OCI-LY7 (cell line): ENCODE data around the gene MMP23B. TPM values are rescaled to one million over a fixed set of nuclear protein-coding genes. Genes with fewer than 3 reads are reported as not detected.

Experiments
- BruUV-seq: library from RNA; stranded (reverse); fragments of 400-500 nt; replicated peaks from 2 replicates; lab custom pipeline; 2021; lab: Mats Ljungman, UMichigan
- CTCF ChIA-PET: fragments of 300-600 bp; sonication (Branson Sonifier 250); formaldehyde crosslinking; loops from one replicate; lab custom pipeline; 2022; ENCODE audit warnings: antibody characterized with exemption; ENCODE audit not compliant: unreplicated experiment; lab: Charles Lee
- POLR2A ChIA-PET: fragments of 300-600 bp; sonication (Branson Sonifier 250); formaldehyde crosslinking; loops from one replicate; lab custom pipeline; 2022; ENCODE audit warnings: antibody characterized with exemption; lab: Charles Lee
- DNase-seq: peaks from one replicate; pipeline ENCODE4 v3.0.0-alpha.2; 2015; ENCODE audit warnings: low spot score
- H2AFZ ChIP-seq: fragments of 200-600 bp; sonication (generic), shearing (Covaris generic); 2 replicates; pipeline ENCODE4 v1.6.1; 2014; ENCODE audit warnings: mild to moderate bottlenecking, antibody characterized with exemption, low read length, moderate library complexity
- H3K27ac ChIP-seq: fragments of 200-600 bp; sonication (generic); 2 replicates; pipeline ENCODE4 v1.5.1; 2014; ENCODE audit warnings: mixed run types, low read depth, mild to moderate bottlenecking, moderate library complexity, low read length, inconsistent platforms; ENCODE audit not compliant: poor library complexity, severe bottlenecking
- H3K36me3 ChIP-seq: fragments of 200-600 bp; sonication (generic); 2 replicates; pipeline ENCODE4 v1.6.1; 2014; ENCODE audit warnings: mild to moderate bottlenecking, antibody characterized with exemption, low read length, moderate library complexity, mixed read lengths; ENCODE audit not compliant: insufficient read depth
- H3K4me1 ChIP-seq: fragments of 200-600 bp; sonication (generic); 2 replicates; pipeline ENCODE4 v1.5.1; 2014; ENCODE audit warnings: mild to moderate bottlenecking, low read length; ENCODE audit not compliant: insufficient read depth, poor library complexity, severe bottlenecking
- H3K4me2 ChIP-seq: fragments of 200-600 bp; sonication (generic); 2 replicates; pipeline ENCODE4 v1.6.1; 2014; ENCODE audit warnings: mild to moderate bottlenecking, low read length
- H3K4me3 ChIP-seq: fragments of 200-600 bp; sonication (generic); 2 replicates; pipeline ENCODE4 v1.5.1; 2014; ENCODE audit warnings: mild to moderate bottlenecking, low read depth, low read length; ENCODE audit not compliant: poor library complexity, severe bottlenecking
- H3K79me2 ChIP-seq: fragments of 200-600 bp; sonication (generic); 2 replicates; pipeline ENCODE4 v1.6.1; 2016; ENCODE audit warnings: low read depth, mild to moderate bottlenecking, low read length, moderate library complexity, mixed read lengths; ENCODE audit not compliant: insufficient read depth
- H3K9me2 ChIP-seq: fragments of 200-600 bp; sonication (generic); 2 replicates; pipeline ENCODE4 v1.6.1; 2016; ENCODE audit warnings: mild to moderate bottlenecking, low read length, mixed read lengths; ENCODE audit not compliant: insufficient read depth
- H3K9me3 ChIP-seq: fragments of 200-600 bp; sonication (generic); 2 replicates; pipeline ENCODE4 v1.6.1; 2014; ENCODE audit warnings: mild to moderate bottlenecking, mixed run types, low read length, mixed read lengths
- H4K20me1 ChIP-seq: fragments of 200-600 bp; sonication (generic); 2 replicates; pipeline ENCODE4 v1.6.1; 2014; ENCODE audit warnings: mild to moderate bottlenecking, antibody characterized with exemption, low read length, moderate library complexity, mixed read lengths; ENCODE audit not compliant: insufficient read depth
- EZH2phosphoT487 ChIP-seq: fragments of 200-600 bp; sonication (generic); IDR thresholded peaks from 2 replicates; pipeline ENCODE4 v1.6.1; 2018; ENCODE audit warnings: low read depth, borderline replicate concordance, mild to moderate bottlenecking, mixed run types, antibody characterized with exemption, low read length, moderate library complexity, mixed read lengths
- intact Hi-C: fragments of 100-400 bp; cut with micrococcal nuclease; formaldehyde crosslinking; loops from one replicate; pipeline ENCODE4 v1.10.0; 2022; ENCODE audit not compliant: unreplicated experiment
- total RNA-seq, 2 experiments: library from RNA; depleted of rRNA in 1 of 2; stranded (reverse); fragments of >200 nt in 1 of 2; shearing (Covaris generic) in 1 of 2; gene quantifications; 2 replicates each; pipeline ENCODE4 v1.2.3, GENCODE V29; 2014 to 2022
- TF ChIP-seq, protein P1 (sequence below): fragments of 200-600 bp; sonication (generic); conservative IDR thresholded peaks from 2 replicates; pipeline ENCODE4 v1.5.1; 2014; ENCODE audit warnings: mild to moderate bottlenecking, antibody characterized with exemption, low read length, moderate library complexity, mixed read lengths

Gene MMP23B
- total RNA-seq, 2 experiments from 2014 or later, result 2.2 to 7.6 TPM

DNA sequence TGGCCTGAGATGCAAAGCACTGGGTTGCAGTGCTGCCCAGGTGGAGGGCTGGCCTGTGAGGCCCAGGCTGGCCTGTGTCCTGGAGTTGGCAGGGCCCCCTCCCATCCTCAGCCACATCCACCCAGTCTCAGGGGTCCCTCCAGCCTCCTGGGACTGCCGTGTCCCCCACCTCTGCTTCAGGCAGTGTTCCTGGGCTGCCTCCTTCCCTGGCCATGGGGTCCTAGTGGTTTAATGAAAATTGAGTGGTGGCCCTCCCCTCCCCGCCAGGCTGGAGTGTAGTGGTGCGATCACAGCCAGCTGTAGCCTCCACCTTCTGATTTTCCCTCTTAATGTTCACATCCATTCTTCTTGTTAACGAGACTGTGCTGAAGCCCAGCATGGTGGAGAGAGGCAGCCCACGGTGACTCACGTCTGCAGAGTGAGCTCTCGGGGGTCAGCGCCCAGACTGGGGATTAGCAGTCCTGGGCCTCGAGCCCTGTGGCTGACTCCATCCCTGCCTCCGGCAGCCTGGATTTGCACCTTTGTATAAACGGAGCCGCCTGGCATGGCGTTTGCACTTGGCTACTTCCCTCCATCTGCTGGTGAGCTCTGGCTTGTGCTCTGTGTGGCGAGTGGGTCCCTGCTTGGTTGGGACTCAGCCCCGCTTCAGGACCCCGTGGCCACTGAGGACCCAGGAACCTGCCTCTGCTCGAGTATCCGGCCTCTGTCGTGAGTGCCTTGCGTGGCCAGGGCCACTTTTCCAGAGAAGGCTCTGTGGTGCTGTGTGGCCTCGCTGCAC, 9.8 kb upstream of the MMP23B start:
- Histone ChIP-seq H3K36me3 (no peaks in the 10 kb centered on the region), H4K20me1 (no peaks in the 10 kb centered on the region; the same call in 1 of the 2 replicates), H3K4me2 (no peak overlapping the region), H3K9me2 (no peaks in the 10 kb centered on the region), H3K4me1 (peaks cover under 1% of the 10 kb centered on the region), H3K9me3 (no peaks in the 10 kb centered on the region), H2AFZ (no peak overlapping the region), H3K4me3 (no peak overlapping the region), H3K27ac (no peak overlapping the region), H3K79me2 (no peaks in the 10 kb centered on the region)
- DNase-seq, result no peak
- no TSS peak for BruUV-seq
- ChIA-PET CTCF (no interaction called here), POLR2A (no interaction called here)
- no peak for TF ChIP-seq EZH2phosphoT487
- TF ChIP-seq, protein P1, sequence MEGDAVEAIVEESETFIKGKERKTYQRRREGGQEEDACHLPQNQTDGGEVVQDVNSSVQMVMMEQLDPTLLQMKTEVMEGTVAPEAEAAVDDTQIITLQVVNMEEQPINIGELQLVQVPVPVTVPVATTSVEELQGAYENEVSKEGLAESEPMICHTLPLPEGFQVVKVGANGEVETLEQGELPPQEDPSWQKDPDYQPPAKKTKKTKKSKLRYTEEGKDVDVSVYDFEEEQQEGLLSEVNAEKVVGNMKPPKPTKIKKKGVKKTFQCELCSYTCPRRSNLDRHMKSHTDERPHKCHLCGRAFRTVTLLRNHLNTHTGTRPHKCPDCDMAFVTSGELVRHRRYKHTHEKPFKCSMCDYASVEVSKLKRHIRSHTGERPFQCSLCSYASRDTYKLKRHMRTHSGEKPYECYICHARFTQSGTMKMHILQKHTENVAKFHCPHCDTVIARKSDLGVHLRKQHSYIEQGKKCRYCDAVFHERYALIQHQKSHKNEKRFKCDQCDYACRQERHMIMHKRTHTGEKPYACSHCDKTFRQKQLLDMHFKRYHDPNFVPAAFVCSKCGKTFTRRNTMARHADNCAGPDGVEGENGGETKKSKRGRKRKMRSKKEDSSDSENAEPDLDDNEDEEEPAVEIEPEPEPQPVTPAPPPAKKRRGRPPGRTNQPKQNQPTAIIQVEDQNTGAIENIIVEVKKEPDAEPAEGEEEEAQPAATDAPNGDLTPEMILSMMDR, result no peak
- intact Hi-C loops, result no loop called here

DNA sequence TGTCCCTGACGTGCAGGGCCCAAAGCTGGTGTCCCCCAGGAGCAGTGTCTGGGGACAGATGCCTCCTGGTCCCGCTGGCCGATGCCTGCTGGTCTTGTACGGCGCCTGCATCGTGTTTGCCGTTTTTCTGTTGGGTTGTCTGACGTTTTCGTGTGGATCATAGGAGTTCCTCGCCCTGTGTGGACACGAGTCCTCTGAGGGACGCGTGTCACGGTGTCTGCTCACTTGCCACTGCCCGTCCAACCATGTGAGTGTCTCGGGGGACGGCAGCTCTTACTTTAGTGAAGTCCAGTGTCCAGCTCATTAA, 9.2 kb upstream of the MMP23B start:
- POLR2A ChIA-PET, result no interaction called here
- Histone ChIP-seq H3K4me1 (peaks cover 4% of the 10 kb centered on the region), H3K79me2 (no peaks in the 10 kb centered on the region), H2AFZ (no peak overlapping the region), H3K4me3 (no peak overlapping the region), H3K4me2 (no peak overlapping the region), H3K9me3 (no peaks in the 10 kb centered on the region), H3K27ac (no peak overlapping the region), H3K9me2 (no peaks in the 10 kb centered on the region), H3K36me3 (no peaks in the 10 kb centered on the region), H4K20me1 (no peaks in the 10 kb centered on the region; the same call in 1 of the 2 replicates)
- no TSS peak for BruUV-seq
- no peak for DNase-seq
- intact Hi-C loops, result no loop called here
- CTCF ChIA-PET, result no interaction called here
- no peak for TF ChIP-seq EZH2phosphoT487
- TF ChIP-seq, protein P1, result no peak

DNA sequence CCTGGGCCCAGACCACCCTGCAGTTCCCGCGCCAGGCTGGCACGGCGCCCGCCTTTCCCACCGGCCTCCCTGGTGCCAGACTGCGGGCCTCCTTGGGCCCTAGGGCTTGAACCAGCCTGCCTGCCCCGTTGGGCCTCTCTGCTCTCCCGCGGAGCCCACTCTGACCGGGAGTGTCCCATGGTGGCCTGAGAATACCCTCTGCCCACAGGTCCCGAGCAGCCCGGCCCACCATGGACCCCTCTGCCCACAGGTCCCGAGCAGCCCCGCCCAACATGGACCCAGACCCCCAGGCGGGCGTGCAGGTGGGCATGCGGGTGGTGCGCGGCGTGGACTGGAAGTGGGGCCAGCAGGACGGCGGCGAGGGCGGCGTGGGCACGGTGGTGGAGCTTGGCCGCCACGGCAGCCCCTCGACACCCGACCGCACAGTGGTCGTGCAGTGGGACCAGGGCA, 8.8 kb upstream of the MMP23B start:
- H3K27ac ChIP-seq, result no peak overlapping the region
- intact Hi-C loops, result no loop called here
- no peaks in the 10 kb centered on the region for H3K9me3 ChIP-seq
- DNase-seq, result no peak
- H3K36me3 ChIP-seq, result no peaks in the 10 kb centered on the region
- no peak overlapping the region for H3K4me3 ChIP-seq
- TF ChIP-seq, protein P1, result no peak
- TF ChIP-seq EZH2phosphoT487, result no peak
- peaks cover 8% of the 10 kb centered on the region for H3K4me1 ChIP-seq
- H3K4me2 ChIP-seq, result no peak overlapping the region
- no TSS peak for BruUV-seq
- no peaks in the 10 kb centered on the region for H3K9me2 ChIP-seq
- ChIA-PET POLR2A (no interaction called here), CTCF (no interaction called here)
- no peak overlapping the region for H2AFZ ChIP-seq
- no peaks in the 10 kb centered on the region for H3K79me2 ChIP-seq
- no peaks in the 10 kb centered on the region; the same call in 1 of the 2 replicates for H4K20me1 ChIP-seq
